ENCODE results near the gene ELMO1. TPM values are rescaled to one million over a fixed set of nuclear protein-coding genes. Genes with fewer than 3 reads are reported as not detected.

ELMO1 gene
- total RNA-seq, 1 experiment from 2014 or later = 7.8 TPM

GRCh38 chr7:37265006-37265405 lies 183.7 kb downstream of the ELMO1 start:
- Mint-ChIP-seq H3K36me3 (ENCODE audit: insufficient read depth in 1 of 3, low read depth in 3 of 3) (no peaks in the 10 kb centered on the region), H3K27me3 (ENCODE audit: low read depth) (no peaks in the 10 kb centered on the region), H3K27ac (peak overlapping the region in 1 of 3 experiments; percentile 20; a peak in 2 of 7 replicates), H3K4me3 (no peak overlapping the region), H3K4me1 (peaks cover 11 to 12% of the 10 kb centered on the region in 2 experiments), H3K9me3 (no peaks in the 10 kb centered on the region)
- TF ChIP-seq, protein P1, sequence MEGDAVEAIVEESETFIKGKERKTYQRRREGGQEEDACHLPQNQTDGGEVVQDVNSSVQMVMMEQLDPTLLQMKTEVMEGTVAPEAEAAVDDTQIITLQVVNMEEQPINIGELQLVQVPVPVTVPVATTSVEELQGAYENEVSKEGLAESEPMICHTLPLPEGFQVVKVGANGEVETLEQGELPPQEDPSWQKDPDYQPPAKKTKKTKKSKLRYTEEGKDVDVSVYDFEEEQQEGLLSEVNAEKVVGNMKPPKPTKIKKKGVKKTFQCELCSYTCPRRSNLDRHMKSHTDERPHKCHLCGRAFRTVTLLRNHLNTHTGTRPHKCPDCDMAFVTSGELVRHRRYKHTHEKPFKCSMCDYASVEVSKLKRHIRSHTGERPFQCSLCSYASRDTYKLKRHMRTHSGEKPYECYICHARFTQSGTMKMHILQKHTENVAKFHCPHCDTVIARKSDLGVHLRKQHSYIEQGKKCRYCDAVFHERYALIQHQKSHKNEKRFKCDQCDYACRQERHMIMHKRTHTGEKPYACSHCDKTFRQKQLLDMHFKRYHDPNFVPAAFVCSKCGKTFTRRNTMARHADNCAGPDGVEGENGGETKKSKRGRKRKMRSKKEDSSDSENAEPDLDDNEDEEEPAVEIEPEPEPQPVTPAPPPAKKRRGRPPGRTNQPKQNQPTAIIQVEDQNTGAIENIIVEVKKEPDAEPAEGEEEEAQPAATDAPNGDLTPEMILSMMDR (conservative IDR thresholded peaks at IDR 0.05) = no peak
- Histone ChIP-seq H3K79me2 (ENCODE audit: insufficient read depth, low read length) (no peaks in the 10 kb centered on the region; the same call in 1 of the 2 replicates), H3K23ac (ENCODE audit: insufficient read length, low read depth, low read length) (no peak overlapping the region), H4K5ac (ENCODE audit: insufficient read length, low read depth, low read length) (no peak overlapping the region), H2BK15ac (ENCODE audit: low read depth, low read length) (no peak overlapping the region), H2AFZ (ENCODE audit: low read length) (no peak overlapping the region), H4K20me1 (ENCODE audit: control insufficient read depth, insufficient read depth, insufficient read length) (no peaks in the 10 kb centered on the region), H2BK5ac (ENCODE audit: insufficient read length, low read length) (no peak overlapping the region), H3K4me1 (ENCODE audit: insufficient read depth, low read length) (no peaks in the 10 kb centered on the region; the same call in 1 of the 2 replicates), H3T11ph (ENCODE audit: low read length) (no peak overlapping the region), H4K91ac (ENCODE audit: insufficient read length, low read depth, low read length) (no peak overlapping the region), H4K8ac (replicated peaks; ENCODE audit: insufficient read length, low read depth, low read length) (no peak overlapping the region), H3K14ac (ENCODE audit: insufficient read depth, low read length) (no peak overlapping the region), H3K9ac (ENCODE audit: extremely low read depth, insufficient read length, low read length) (no peak overlapping the region), H3K9me3 (ENCODE audit: control insufficient read depth, low read depth, low read length) (no peaks in the 10 kb centered on the region), H3K27ac (ENCODE audit: insufficient read length, low read depth, low read length) (no peak overlapping the region), H3K4ac (ENCODE audit: low read depth, low read length) (no peak overlapping the region), H3K18ac (ENCODE audit: insufficient read length, low read depth, low read length) (no peak overlapping the region), H3K4me2 (ENCODE audit: insufficient read depth, insufficient read length, low read length) (no peak overlapping the region), H2AK5ac (ENCODE audit: insufficient read length, low read length) (no peak overlapping the region), H3K56ac (ENCODE audit: insufficient read length, low read depth, low read length) (no peak overlapping the region), H3K79me1 (ENCODE audit: insufficient read depth, low read depth, low read length, poor library complexity, severe bottlenecking) (no peaks in the 10 kb centered on the region), H2BK12ac (ENCODE audit: insufficient read length, low read depth, low read length) (no peak overlapping the region), H3K27me3 (ENCODE audit: insufficient read depth, low read length) (no peaks in the 10 kb centered on the region), H3K23me2 (ENCODE audit: insufficient read length, low read depth, low read length, poor library complexity, severe bottlenecking) (no peaks in the 10 kb centered on the region), H2BK120ac (ENCODE audit: low read depth, low read length, poor library complexity, severe bottlenecking) (no peak overlapping the region), H2BK20ac (ENCODE audit: low read depth, low read length, poor library complexity, severe bottlenecking) (no peak overlapping the region)
- DNase-seq = no peak
- no CpG with 5 or more reads among the region's 1 CpG for WGBS (ENCODE audit: extremely low coverage, insufficient read length, low lambda C conversion rate)
